Measurements from ENCODE around the gene MDGA2.

- TF ChIP-seq CTCF (IDR thresholded peaks at IDR 0.05): no peak
- no peak for TF ChIP-seq POLR2A (IDR thresholded peaks at IDR 0.05)
These were observed 636.1 kb downstream of the MDGA2 start for GRCh38 chr14:47039336-47039735.

All from Peyer's patch (tissue), 4 donors.